GM13976 (cell line): ENCODE measurements around the gene STAB2.

Experiments
- DNase-seq: peaks from one replicate; pipeline ENCODE4 v3.0.0; 2012; ENCODE audit warnings: low spot score
- CTCF ChIP-seq: IDR thresholded peaks from 2 replicates; pipeline ENCODE4 v1.5.1; 2012; ENCODE audit warnings: borderline replicate concordance, mild to moderate bottlenecking; ENCODE audit not compliant: insufficient read depth; ENCODE audit errors: extremely low read depth, missing control alignments, control extremely low read depth
- in situ Hi-C: fragments of 300-500 bp; cut with MboI; formaldehyde crosslinking; loops from one replicate; pipeline ENCODE4 v1.12.0; 2022; ENCODE audit warnings: low sequenced_read_pairs, mixed read lengths, inconsistent platforms; ENCODE audit not compliant: unreplicated experiment

The STAB2 gene

DNA sequence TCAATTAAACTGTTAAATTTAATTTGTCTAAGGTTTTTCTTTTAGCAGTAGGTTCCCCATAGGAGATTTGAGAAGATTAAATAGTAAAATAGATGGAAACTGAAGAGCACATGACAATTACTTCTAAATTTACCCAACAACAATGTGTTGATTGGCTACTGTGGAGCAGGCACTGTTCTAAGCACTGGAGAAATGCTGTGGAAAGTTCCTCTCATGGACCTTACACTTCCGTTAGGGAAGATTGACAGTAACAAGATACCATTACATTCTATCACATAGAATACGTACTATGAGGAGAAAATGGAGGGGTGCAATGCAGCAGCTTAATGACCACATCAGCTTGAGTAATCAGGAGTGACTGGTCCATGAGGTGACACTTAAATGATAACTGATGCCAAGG, 8.1 kb upstream of the STAB2 start:
- no peak for DNase-seq
- in situ Hi-C loops = no loop called here
- no peak for TF ChIP-seq CTCF

GRCh38 chr12:103580026-103580425, 7.0 kb upstream of the STAB2 start:
- no peak for TF ChIP-seq CTCF
- no peak for DNase-seq
- in situ Hi-C loops = no loop called here

- in situ Hi-C loops = no loop called here
- no peak for DNase-seq
- no peak for TF ChIP-seq CTCF
Observed at GRCh38 chr12:103583008-103583407, 4.1 kb upstream of the STAB2 start.

- in situ Hi-C loops = no loop called here
- no peak for DNase-seq
- no peak for TF ChIP-seq CTCF
Observed at GRCh38 chr12:103586132-103586531, 941 bp upstream of the STAB2 start.

DNA sequence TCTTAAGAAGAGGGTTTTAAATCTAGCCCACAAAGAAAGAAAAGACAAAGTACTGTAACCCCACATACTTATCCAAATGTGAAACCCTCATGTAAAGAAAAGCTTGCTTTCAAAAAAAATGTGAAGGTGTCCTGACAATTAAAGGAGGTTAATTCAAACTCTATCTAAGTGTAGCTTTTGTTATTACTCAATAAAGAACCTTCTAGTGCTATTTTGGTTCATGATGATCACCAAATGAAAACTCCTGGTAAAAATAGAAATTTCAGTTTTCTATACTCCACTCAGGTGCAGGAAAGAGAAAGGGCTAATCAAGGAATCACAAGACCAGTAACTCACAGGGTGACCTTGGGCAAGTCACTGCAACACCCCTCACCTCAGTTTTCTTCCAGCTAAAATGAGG, 1.6 kb downstream of the STAB2 start:
- DNase-seq = no peak
- TF ChIP-seq CTCF = no peak
- in situ Hi-C loops = no loop called here

DNA sequence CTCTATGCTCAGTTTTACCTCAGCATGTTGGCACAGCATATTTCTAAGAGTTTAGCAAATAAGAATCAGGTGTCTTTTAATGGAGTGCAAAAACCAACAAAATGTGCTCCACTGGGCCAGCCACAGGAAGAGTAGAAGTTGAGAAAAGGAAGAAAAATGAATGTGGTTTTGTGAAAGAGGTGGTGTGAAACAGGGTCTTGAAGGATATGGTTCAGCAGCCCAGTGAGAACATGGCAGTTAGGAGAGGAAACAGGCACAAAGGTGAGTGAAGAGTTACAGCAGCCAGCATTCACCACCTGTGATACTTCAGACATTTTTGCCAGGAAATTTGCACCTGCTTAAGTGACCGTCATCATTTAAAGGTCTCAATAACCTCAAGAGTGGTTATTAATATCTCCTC, 2.4 kb downstream of the STAB2 start:
- in situ Hi-C loops = no loop called here

More for the DNA sequence above, 2.4 kb downstream of the STAB2 start:
- no peak for TF ChIP-seq CTCF
- no peak for DNase-seq
